Measurements from ENCODE around the gene GNAL. TPM values are rescaled to one million over a fixed set of nuclear protein-coding genes. Genes with fewer than 3 reads are reported as not detected.

Gene GNAL
- total RNA-seq, 1 experiment from 2014 or later, result 8.6 TPM

- DNase-seq (ENCODE audit: extremely low read depth, low read depth), result no peak
These were observed 30.0 kb downstream of the GNAL start for GRCh38 chr18:11719050-11719449.

- DNase-seq (ENCODE audit: extremely low read depth, low read depth), result no peak
These were observed 30.6 kb downstream of the GNAL start for GRCh38 chr18:11719621-11720020.

DNA sequence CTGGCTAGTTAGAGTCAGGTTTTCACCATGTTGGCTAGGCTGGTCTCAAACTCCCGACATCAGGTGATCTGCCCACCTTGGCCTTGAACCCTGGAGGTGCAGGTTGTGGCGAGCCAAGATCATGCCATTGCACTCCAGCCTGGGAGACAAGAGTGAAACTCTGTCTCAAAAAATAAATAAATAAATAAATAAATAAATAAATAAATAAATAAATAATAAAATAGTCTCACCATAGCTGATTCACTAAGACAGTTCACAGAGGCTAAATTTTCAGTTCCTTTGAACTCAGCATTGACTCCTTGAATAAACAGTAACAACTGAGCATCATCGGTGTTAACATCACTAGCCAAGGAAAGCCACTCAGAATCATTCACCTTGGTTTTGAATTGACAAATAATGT lies 32.7 kb downstream of the GNAL start:
- DNase-seq (ENCODE audit: extremely low read depth, low read depth), result no peak

GRCh38 chr18:11724781-11725180 lies 35.7 kb downstream of the GNAL start:
- no peak for DNase-seq (ENCODE audit: extremely low read depth, low read depth)

GRCh38 chr18:11726556-11726955 lies 37.5 kb downstream of the GNAL start:
- no peak for DNase-seq (ENCODE audit: extremely low read depth, low read depth)

DNA sequence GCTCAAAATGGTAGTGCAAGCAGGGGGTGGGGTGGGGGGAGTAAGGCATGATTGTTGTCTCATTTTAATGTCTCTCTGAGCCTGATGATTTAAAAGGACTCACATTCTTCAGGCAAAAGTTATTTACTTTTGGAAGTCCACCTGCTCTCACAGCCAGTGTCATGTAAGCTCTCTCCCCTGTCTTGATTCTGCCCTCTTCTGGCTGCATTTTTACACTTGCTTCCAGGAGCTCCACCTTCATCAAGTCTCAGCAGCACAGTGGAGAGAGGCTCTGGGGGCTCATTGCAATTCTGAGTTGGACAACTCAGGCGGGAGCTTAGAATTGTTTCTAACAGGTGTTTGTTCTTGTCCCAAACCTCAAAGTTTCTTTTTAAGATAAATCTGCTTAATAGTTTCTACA lies 39.2 kb downstream of the GNAL start:
- peak; percentile 24 for DNase-seq (ENCODE audit: extremely low read depth, low read depth)

DNA sequence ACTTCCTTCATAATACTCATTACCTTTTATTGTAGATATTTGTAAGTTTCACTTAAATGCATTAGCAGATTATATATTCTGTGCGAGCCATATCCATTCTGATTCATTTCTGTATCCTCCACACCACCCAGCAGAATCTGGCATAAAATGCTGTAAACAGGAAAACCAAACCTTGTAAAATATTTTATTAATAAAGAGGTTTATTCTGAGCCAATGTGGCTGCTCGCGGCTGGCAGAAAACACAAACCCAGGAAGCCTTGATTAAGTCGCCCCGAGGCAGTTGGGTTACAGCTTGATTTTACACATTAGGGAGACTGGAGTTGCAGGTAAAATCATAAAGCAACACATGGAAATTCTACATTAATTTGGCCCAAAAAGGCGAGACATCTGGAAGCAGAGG lies 40.5 kb downstream of the GNAL start:
- DNase-seq (ENCODE audit: extremely low read depth, low read depth), result no peak

- DNase-seq (ENCODE audit: extremely low read depth, low read depth), result peak; percentile 68
These were observed 44.0 kb downstream of the GNAL start for GRCh38 chr18:11733031-11733430.

DNA sequence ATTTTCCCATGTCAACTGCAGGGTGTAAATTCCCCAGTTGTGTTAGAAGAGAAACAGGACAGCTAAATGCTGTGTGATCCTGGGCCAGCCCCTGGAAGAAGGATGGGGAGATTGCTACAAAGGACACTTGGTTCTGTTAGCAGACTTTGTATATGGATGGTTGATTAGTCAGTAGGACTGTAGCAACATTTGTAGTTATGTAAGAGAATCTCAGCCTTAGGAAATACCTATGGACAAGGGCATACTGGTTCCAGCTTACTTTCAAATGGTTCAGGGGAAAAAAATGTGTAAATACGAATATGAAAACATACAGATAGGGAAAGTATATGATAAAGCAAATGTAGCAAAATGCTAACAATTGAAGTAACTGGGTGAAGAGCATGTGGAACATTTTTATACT lies 47.6 kb downstream of the GNAL start:
- no peak for DNase-seq (ENCODE audit: extremely low read depth, low read depth)

DNA sequence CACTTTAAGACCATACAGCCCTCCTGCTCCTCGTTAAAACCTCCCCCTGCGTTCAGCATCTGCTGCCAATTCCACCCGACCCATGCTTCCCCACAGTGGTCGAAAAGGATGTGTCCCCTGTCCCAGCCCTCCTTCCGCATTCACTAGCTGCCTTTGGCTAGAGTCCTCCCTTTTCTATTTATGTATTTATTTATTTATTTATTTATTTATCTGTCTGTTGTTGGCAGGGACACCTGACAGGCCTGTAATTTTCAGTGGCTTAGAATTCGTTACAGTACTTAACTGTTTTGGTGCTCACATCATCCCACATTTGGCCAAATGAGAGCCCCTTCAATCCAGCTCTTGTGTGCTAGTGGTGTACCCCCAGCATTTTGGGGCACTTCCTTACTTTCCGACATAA lies 50.8 kb downstream of the GNAL start:
- no peak for DNase-seq (ENCODE audit: extremely low read depth, low read depth)

GRCh38 chr18:11740461-11740860 lies 51.4 kb downstream of the GNAL start:
- DNase-seq (ENCODE audit: extremely low read depth, low read depth), result no peak

DNA sequence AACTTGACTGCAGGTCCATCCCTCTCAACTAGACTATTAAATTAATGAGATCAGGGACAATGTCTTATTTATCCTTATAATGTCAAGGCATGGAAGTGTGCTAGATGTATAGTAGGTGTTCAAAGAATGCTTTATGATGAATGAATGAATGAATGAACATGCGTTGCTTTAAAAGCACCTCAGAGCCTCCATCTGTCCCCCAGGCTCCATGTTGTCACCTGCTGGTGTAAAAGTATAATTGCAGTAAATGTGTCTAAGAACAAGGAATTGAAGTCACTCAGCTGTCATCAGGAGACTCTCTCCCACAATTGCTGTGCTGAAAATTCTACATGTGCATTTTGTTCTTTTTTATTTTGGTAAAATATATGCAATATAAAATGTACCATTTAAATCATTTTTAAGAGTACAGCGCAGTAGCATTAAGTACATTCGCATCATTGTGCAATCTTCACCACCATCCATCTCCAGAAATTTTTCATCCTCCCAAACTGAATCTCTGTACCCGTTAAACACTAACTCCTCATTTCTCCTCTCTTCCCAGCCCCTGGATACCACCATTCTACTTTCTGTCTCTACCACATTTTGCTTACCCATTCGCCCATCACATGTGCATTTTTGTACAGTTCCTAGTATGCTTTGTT lies 52.6 kb downstream of the GNAL start:
- DNase-seq (ENCODE audit: extremely low read depth, low read depth), result peak; percentile 26

DNA sequence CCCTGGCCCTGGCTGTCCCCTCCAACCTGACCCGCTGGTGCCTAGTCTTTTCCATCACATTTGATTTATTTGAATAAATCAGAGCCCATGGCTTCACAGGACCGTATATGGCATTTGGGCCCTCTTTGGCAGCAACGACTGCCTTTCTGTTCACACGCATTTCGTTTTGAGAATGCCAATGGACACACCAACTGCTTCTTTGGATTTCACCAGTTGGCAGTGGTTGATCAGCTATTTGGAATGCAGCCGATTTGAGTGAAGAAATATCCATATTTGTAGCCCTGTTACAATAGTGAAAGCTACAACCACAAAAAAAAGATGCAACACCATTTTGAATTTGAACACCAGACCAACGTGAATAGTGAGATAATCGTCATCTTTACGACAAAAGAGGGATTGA lies 56.5 kb downstream of the GNAL start:
- no peak for DNase-seq (ENCODE audit: extremely low read depth, low read depth)

GRCh38 chr18:11747286-11747685 lies 58.2 kb downstream of the GNAL start:
- DNase-seq (ENCODE audit: extremely low read depth, low read depth), result no peak

- no peak for DNase-seq (ENCODE audit: extremely low read depth, low read depth)
These were observed 58.7 kb downstream of the GNAL start for GRCh38 chr18:11747731-11748130.

- no peak for DNase-seq (ENCODE audit: extremely low read depth, low read depth)
These were observed 60.2 kb downstream of the GNAL start for GRCh38 chr18:11749305-11749704.

- no peak for DNase-seq (ENCODE audit: extremely low read depth, low read depth)
These were observed 61.1 kb downstream of the GNAL start for GRCh38 chr18:11750171-11750570.

DNA sequence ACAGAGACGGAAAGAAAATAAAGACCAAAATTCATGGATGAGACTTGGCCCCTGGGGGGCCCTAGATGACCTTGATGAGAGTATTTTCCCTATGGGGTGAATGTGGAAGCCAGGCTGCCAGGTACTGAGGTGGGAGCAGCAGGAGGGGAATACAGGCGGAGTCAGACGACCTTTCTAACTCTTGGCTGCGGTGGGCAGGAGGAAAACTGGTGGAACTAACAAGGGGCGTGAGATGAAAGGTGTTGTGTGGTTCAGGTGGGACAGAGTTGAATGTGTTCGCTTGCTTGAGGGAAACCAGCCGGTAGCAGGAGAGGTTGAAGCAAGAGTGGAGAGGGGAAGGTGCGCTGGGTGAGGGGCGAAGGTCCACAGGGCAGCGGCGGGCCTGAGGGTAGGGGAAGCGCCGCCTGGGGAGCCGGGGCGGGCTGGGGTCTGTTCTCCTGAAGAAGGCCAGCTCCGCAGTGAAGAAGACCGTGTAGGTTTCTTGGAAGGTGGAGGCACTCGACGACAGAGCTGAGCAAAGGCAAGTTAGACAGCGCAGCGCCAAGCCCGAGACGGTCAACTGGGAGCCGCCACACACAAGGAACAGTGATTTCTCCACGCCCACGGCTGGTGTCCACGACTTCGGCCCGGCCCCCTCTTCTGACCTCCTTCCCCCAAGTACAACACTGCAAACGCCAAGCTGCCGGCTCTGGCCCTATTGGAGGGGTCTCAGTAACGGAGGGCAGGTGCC lies 61.7 kb downstream of the GNAL start:
- no peak for DNase-seq (ENCODE audit: extremely low read depth, low read depth)

DNA sequence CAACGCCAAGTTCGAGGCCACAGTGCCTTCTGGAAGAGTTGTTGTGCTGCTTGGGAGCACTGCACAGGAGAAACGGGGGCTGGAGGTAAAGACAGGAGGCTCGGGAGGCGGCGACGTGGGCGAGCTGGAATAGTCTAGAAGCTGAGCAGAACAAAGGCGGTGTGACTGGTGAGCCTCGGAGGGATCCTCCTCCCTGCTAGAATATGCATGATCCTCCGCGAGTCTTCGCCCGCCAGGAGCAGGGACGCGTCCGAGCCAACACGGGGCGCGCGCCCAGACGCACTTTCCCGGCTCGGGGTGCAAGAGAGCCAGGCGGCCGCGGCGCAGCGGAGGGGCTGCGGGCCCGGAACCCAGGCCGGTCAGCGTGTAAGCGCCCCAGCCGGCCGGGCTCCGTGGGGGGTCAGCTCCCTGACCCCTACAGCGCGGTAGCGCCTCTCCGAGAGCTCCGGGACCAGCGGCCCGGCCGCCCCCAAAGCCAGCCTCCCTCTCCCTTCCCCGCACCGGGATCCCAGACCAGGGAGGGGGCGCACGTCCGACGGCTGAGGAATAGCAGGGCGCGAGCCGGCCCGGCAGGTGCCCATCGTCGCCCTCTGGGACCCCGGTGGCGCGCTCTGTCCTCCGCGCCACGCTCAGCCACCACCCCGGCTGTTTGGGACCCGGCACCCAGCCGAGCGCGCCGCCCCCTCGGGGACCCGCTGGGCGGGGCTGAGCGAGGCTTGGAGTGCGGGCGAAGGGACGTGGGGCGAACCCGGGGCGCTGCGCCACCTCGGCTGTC lies 62.5 kb downstream of the GNAL start:
- DNase-seq (ENCODE audit: extremely low read depth, low read depth), result no peak

DNA sequence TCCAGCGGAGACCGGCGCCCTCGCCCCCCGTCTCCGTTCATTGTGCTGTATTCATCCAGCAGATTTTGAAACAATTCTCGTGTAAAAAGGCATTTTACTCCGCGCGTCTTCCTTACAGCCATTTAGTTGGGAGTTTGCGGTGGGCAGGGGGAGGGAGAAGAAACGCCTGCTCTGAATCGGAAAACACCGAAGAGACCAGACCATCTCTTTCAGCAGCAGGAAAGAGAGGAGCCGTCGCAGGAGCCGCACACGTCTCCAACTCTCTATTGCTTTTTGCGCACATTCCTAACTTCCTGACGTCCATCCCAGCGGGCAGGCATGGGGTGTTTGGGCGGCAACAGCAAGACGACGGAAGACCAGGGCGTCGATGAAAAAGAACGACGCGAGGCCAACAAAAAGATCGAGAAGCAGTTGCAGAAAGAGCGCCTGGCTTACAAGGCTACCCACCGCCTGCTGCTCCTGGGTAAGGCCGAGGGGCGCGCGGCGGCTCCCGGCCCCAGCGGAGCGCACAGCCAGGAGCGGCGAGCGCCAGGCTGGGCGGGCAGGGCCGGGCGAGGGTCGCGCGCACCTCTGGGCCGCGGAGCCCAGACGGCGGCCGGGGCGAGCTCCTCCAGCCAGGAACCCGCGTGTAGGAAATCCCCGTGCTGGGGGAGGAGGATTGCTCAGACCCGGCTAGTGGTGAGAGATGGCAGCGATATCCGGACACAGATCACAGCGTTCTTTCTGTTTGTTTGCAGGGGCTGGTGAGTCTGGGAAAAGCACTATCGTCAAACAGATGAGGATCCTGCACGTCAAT lies 63.2 kb downstream of the GNAL start:
- DNase-seq (ENCODE audit: extremely low read depth, low read depth), result no peak

GRCh38 chr18:11754979-11755378 lies 65.9 kb downstream of the GNAL start:
- no peak for DNase-seq (ENCODE audit: extremely low read depth, low read depth)

Measured in NCI-H460 (cell line).